NCI-H1105 treated with DMSO at 0.1 percent for 48 hours (cell line): ENCODE data around the gene C6orf62.
A peak's percentile ranks its signal among the peaks of the same experiment; 100 is the strongest.
"Not testable (repeated sequence)": the region's sequence is repeated elsewhere in the genome, so short reads cannot be mapped to it uniquely, and the experiment has no call there.

ENCODE experiments used
- DNase-seq: peaks from one replicate; lab custom pipeline; 2025; lab: John Stamatoyannopoulos, UW

Gene C6orf62

DNA sequence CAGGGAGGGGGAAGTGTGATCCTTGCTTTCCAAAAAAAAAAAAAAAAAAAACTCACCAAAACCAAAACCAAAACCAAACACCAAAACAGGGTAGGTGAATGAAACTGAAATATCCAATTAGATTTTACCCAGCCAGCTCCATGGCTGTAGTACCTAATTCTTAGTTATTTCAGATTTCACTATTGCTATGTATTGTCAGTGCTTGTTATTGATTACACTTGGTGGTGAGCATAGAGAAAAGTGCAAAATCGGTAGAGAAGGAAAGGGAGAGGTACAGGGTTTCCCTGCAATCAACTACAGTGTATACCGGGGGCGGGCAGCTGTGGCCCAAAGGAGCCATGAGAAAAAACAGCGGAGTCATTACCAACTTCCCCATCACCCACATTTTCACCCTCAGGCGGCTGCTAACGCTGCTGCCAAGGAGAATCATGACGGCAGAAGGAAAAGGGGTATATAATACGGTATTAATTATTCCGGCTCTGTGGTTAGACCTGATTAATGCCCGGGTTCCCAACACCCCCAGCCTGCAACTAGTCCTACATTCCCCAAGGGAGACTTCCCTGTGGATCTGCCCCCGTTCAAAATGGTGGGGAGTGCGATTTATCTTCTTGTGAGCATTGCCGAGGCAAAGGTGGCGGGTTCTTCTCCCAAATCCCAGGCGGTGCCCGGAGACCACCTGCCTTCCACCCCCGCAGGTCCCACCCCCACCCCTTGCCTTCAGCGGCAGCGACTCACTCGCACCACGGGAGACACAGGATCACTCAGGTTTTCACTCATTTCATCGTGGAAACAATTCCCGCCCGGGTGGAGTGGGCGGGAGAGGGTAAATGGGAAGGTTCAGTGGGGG lies at the start of gene C6orf62:
Gene C6orf62, minus strand, starts transcription at position 30 of the 847 bp plus-strand sequence. CDS start 486 bp downstream, outside the sequence.
- peak; percentile 37 for DNase-seq

DNA sequence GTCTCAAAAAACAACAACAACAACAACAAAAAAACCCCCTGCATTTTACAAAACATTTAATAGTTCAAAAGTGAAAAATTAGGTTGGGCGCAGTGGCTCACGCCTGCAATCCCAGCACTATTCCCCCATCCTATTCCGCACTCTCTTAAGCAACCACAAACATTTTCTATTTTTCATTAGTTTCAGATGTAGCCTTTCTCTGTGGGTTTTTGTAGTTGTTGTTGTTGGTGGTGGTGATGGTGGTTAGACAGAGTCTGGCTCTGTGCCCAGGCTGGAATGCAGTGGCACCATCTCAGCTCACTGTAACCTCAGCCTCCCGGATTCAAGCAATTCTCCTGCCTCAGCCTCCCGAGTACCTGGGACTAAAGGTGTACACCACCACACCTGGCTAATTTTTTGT lies 49.4 kb upstream of the C6orf62 start:
- DNase-seq: no peak

DNA sequence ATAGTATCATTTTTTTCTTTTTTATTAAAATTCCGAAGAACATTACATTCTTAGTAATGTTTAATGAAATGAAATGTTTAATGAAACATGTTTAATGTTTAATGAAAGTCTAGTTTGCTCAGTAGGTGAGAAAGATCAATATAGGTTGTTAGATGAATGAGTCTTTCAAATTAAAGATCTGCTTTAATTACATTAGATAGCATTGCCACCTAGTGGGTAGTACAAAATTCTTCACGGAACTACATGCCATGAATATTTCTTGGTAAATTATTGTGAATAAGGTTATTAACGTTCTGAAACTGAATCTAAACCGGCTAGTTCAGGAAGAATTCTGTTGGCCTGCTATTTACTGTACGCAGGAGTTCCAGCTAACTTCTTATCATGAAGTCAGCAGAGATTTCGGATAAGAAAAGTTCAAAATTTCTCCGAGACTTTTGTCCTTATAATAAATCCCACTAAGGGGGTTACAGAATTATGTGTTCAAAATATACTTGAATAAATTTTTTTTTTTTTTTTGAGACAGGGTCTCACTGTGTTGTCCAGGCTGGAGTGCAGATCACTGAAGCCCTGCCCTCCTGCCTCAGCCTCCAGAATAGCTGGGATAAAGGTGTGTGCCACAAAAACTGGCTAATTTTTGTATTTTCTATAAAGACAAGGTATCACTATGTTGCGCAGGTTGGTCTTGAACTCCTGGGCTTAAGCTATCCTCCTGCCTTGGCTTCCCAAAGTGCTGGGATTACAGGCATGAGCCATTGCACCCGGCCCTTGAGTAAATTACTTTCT lies 47.9 kb upstream of the C6orf62 start:
- DNase-seq: peak; percentile 22

DNA sequence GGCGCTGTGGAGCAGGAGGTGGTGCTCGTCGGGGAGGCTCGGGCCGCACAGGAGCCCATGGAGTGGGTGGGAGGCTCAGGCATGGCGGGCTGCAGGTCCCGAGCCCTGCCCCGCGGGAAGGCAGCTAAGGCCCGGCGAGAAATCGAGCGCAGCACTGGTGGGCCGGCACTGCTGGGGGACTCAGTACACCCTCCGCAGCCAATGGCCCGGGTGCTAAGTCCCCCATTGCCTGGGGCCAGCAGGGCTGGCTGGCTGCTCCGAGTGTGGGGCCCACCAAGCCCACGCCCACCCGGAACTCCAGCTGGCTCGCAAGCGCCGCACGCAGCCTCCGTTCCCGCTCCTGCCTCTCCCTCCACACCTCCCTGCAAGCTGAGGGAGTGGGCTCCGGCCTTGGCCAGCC lies 47.0 kb upstream of the C6orf62 start:
- not testable (repeated sequence) for DNase-seq

DNA sequence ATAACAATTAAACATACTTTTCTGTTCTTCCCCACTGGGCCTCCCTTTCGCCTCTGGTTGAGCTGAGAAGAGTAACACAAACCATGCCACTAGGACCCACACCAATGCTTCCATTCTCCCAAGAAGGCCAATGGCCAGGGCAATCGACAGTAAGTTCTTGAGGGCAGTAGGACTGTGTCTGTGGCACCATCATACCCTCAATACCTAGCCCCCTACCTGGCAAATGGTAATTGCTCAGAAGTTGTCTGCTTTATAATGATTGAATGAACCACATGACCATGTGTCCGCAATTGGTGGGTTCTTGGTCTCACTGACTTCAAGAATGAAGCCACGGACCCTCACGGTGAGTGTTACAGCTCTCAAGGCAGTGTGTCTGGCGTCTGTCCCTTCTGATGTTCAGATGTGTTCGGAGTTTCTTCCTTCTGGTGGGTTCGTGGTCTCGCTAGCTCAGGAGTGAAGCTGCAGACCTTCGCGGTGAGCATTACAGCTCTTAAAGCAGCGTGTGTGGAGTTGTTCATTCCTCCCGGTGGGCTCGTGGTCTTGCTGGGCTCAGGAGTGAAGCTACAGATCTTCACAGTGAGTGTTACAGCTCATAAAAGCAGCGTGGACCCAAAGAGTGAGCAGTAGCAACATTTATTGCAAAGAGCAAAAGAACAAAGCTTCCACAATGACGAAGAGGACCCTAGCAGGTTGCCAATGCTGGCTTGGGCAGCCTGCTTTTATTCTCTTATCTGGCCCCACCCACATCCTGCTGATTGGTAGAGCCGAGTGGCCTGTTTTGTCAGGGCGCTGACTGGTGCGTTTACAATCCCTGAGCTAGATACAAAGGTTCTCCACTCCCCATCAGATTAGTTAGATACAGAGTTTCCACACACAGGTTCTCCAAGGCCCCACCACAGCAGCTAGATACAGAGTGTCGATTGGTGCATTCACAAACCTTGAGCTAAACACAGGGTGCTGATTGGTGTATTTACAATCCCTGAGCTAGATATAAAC lies 46.2 kb upstream of the C6orf62 start:
- DNase-seq: not testable (repeated sequence)

DNA sequence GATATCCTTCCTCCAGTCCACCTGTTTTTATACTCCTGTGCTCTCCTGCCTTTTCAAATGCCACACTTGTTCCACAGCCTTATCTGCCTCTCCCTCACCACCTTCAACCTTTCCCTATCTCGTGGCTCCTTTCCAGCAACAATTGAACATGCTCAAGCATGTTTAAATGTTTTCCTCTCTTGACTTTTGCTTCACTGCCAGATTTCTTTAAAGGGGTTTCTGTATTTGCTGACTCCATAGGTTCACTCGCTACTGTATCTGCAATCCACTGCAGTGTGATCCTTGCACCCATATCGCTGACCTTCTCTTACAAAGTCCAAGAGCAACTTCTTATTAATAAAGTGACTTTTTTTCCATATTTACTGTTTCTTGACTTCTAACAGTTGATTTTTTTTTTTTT lies 44.6 kb upstream of the C6orf62 start:
- peak; percentile 76 for DNase-seq

DNA sequence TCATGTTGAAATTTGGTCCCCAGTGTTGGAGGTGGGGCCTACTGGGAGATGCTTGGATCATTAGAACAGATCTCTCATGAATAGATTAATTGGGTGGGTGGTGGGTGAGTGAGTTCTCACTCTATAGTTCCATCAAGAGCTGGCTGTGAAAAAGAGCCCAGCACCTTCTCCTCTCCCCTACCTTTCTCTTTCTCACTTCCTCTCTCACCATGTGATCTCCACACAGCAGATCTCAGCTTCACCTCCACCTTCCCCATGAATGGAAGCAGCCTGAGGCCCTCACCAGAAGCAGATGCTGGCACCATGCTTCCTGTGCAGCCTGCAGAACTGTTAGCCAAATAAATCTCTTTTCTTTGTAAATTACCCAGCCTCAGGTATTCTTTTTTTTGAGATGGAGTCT lies 42.9 kb upstream of the C6orf62 start:
- no peak for DNase-seq

DNA sequence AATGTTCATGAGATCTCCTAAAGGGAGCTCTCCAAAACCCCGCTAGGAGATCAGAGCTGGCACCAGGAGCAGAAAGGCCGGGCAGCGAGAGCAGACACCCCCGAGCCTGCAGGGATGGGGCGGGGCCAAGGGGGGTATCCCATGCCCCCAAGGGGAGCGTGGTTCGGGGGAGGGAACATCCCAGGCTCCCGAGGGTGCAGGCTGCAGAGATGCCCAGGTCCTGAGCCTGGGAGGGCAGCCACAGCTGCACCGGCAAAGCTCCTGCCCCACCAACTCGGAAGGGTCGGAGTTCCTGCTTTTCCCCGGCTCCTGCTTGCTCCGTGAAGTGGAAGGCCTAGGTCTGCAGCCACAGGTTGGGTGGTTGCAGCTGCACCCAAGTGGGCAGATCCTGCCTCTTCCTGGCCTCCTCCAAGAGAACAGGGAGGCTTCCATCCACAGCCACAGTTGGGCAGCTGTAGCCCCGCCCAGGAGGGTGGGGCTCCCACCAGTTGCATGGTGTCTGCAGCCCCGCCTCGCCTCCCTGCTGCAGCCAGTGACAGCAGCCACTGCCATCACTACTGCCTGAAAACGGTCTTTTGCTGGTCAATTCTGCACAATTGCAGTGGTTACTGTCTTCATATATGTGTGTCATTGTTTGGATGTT lies 42.4 kb upstream of the C6orf62 start:
- DNase-seq: no peak

DNA sequence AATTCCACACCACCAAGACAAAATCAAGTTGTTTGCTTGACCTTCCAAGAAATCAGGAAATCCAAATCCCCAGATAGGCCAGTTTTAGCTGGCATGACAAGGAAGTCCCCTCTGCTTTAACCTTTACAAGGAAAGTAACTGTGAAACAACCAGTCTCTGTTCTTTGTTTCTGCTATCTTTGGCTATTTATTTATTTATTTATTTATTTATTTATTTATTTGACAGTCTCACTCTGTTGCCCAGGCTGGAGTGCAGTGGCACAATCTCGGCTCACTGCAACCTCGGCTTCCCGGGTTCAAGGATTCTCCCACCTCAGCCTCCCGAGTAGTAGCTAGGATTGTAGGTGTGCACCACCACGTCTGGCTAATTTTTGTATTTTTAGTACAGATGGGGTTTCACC lies 41.3 kb upstream of the C6orf62 start:
- DNase-seq: no peak

DNA sequence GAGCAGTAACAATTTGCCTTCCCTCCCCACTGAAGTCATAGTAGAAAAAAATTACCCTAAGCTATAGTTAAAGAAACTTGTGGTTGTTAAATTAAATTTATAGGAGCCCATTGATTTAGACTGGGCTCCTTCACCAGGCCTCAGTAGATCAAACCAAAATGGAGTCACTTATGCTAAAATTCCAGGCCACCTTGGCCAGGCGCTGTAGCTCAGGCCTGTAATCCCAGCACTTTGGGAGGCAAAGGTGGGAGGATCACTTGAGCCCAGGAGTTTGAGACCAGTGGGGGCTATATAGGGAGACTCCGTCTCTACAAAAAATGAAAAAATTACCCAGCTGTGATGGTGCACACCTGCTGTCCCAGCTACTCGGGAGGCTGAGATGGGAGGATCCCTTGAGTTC lies 40.8 kb upstream of the C6orf62 start:
- no peak for DNase-seq

DNA sequence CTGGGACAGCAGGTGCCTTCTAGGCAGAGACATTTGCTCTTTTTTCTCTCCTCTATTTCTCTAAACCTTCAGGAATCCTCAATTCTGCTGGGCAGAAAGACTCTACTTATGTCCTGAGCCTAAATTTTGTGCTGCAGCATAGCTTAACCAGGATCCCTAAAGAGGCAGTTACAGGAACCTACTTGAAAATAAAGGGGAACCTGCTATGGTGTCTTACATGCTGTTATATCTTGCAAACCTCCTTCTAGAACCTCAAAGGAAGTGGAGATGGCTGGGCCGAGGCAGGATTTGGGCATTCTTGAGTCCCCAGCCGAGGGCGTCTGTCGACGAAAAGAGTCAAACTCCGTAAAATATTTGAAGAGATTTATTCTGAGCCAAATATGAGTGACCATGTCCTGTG lies 38.7 kb upstream of the C6orf62 start:
- no peak for DNase-seq

DNA sequence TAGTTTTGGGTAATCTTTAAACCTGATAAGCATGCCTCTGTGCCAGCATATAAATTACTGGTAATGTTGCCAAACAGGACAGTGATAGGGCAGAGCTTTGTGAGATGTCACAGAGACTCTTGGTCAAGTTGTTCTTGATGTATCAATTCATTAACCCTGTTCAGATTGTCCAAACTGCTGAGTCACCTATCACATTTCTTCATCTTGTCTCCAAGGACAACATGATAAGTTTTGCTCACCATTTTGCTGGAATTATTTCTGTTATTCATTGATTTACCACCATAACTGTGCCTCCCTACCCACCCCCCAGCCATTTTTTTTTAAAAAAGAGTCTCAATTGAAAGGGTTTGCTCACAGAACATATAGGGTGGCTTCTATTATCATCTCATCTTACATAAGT lies 36.3 kb upstream of the C6orf62 start:
- no peak for DNase-seq

DNA sequence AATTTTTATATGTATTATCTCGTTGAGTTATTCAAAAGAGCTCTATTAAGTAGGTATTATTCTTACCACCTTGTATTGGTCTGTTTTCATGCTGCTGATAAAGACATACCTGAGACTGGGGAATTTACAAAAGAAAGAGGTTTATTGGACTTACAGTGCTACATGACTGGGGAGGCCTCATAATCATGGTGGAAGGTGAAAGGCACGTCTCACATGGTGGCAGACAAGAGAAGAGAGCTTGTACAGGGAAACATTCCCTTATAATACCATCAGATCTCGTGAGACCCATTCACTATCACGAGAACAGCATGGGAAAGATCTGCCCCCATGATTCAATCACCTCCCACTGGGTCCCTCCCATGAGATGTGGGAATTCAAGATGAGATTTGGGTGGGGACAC lies 35.4 kb upstream of the C6orf62 start:
- not testable (repeated sequence) for DNase-seq

DNA sequence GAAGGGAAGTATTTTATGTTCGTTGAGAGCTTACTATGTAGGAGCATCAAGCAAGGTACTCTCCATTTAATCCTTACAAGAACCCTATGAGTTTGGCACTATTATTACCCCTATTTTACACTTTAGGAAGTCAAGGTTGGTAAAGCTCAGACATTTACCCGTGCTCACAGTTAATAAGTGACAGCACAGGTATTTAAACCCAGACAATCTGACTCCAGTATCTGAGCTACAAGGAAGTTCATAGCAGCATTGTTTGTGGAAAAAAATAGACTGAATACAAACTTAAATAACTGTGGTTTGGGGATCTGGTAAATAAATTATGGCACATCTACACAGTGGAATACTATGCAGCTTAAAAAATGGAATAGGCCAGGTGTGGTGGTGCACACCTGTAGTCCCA lies 34.6 kb upstream of the C6orf62 start:
- DNase-seq: no peak

DNA sequence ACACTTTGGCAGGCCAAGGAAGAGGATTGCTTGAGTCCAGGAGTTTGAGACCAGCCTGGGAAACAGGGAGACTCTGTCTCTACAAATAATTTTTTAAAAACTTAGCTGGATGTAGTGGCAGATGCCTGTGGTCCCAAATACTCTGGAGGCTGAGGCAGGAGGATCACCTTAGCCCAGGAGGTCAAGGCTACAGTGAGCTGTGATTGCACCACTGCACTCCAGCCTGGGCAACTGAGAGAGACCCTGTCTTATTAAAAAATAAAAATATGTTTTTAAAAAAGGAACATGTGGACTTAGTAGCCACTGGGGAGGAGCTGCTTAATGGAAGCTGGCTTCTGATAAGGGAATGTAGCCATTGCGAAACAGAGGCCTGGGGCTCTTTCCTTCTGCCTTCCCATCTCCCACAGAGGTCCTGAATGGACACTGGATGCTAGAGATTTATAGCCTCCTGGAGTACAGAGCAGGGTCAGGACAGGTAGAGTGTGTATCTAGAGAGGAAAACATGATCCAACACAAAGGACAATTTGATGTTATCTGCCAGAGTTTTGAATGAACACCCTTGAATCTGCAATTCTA lies 34.1 kb upstream of the C6orf62 start:
- DNase-seq: no peak

DNA sequence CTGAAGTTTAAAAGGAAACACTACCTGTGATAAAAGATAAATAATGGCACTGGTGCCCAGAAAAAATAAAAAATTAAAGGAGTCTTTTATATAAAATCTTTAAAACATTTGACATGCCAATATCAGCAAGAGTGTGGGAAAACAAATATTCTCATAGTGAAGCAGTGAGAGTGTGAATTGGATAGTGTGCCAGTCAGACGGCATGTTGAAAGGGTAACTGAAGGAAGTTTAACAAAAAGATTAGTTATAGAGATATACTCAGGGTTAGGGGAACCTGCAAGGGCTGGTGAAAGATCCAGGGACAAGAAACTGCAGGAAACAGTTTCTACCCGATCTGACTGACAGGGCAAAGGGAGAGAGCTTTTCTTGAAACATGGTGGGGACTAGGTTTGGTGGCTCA lies 33.5 kb upstream of the C6orf62 start:
- DNase-seq: no peak

DNA sequence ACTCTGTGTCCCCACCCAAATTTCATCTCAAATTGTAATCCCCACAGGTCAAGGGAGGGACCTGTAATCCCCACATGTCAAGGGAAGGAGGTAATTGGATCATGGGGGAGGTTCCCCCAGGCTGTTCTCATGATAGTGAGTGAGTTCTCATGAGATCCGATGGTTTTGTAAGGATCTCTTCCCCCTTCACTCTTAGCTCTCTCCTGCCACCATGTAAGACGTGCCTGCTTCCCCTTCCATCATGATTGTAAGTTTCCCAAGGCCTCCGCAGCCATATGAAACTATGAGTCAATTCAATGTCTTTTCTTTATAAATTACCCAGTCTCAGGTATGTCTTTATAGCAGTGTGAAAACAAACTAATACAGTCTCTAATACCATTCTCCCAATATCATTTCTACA lies 31.9 kb upstream of the C6orf62 start:
- not testable (repeated sequence) for DNase-seq

DNA sequence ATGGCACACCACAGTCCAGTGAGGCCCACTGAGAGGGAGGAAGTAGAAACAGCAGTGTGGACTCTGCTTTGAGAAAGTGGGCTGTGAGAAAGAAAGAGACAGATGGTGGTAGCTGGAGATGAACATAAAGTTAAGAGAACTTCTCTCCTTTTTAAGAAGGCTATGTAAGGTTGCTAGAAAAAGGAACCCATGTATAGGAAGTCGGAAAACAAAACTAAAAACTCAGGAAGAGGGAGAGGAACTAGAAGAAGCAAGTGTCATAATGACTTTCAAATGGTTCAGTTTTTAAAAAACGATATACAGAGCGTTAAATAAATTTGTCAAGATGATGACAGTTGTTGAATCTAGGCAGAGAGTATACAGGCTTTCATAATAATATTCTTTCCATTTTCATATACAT lies 30.3 kb upstream of the C6orf62 start:
- DNase-seq: no peak

DNA sequence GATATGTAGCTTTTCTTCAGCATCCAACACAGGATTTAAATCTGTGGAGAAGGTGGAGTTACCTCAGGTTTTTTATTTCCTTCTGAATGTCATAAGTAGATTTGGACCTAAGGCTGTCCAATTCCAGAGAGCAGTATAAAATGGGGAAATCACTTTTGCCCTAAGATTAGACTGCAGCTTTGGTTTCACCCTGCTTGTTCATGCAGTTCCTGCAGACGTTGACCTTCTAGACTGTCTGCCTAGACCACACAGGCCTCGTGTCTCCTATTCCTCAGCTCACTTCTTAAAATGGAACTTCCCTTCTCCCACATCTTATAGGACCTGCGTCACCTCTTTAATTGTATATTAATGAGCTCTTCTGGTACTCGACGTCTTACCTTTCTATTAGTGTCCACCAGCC lies 26.0 kb upstream of the C6orf62 start:
- DNase-seq: no peak

DNA sequence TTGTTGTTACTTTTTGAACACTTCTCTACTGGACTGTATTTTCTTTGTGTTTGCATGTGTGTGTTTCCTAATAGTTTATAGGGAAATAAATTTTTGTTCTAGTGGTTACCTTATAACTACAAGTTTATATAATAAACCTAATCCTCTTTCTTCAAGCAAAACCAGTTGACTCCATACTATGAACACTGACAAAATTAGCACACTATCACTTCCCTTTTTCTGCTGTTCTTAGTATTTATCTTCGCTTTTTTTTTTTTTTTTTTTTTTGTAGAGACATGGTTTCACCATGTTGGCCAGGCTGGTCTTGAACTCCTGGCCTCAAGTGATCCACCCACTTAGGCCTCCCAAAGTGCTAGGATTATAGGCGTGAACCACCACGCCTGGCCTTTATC lies 25.0 kb upstream of the C6orf62 start:
- DNase-seq: no peak

DNA sequence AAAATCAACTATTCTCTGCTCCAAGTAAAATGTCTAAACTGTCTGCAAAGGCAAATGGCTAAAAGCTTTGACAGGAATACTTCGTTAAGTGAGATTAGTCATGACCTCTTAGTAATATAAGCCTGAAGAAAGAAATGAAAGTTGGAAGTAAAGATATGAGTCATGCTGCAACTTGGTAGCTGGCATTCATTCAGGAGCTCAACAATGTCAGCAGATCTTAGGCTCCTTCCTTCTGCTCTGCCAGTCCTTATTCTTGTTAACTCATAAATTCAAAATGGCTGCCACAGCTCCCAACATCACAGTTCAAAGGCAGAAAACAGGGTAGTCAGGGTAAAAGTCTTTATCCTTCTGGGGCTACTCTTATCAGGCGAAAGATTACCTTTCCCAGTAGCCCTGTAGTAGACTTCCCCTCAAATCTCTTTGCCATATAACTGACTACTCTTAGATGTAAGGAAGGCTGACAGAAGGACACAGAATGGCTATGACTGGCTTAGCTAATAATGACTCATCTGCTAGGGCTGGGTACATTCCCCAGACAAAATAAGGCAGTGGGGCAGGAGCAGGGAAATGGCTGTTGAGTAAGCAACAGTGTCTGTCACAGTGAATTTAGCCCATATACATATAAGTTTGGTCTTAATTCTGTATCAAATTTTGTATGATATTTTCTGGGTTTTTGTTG lies 24.4 kb upstream of the C6orf62 start:
- no peak for DNase-seq
